Karpas-422 (cell line): ENCODE measurements around the gene ATP6V0B. TPM values are rescaled to one million over a fixed set of nuclear protein-coding genes. Genes with fewer than 3 reads are reported as not detected.
A peak's percentile ranks its signal among the peaks of the same experiment; 100 is the strongest.

ENCODE experiments used
- DNase-seq: peaks from one replicate; pipeline ENCODE4 v3.0.0-alpha.2; 2015
- H2AFZ ChIP-seq: fragments of 200-600 bp; sonication (generic); 2 replicates; pipeline ENCODE4 v1.6.1; 2014; ENCODE audit warnings: antibody characterized with exemption, low read length, mixed read lengths
- H3K27ac ChIP-seq: fragments of 200-600 bp; sonication (generic); 2 replicates; pipeline ENCODE4 v1.5.1; 2014; ENCODE audit warnings: mild to moderate bottlenecking, low read length, moderate library complexity
- H3K27me3 ChIP-seq: fragments of 200-600 bp; sonication (generic); 2 replicates; pipeline ENCODE4 v1.6.1; 2014; ENCODE audit warnings: low read length, mixed read lengths
- H3K36me3 ChIP-seq: fragments of 200-600 bp; sonication (generic); 2 replicates; pipeline ENCODE4 v1.6.1; 2014; ENCODE audit warnings: low read length, mixed read lengths; ENCODE audit not compliant: insufficient read depth
- H3K4me1 ChIP-seq: fragments of 200-600 bp; sonication (generic); 2 replicates; pipeline ENCODE4 v1.6.1; 2014; ENCODE audit warnings: mild to moderate bottlenecking, low read length, mixed read lengths
- H3K4me2 ChIP-seq: fragments of 200-600 bp; sonication (generic); 2 replicates; pipeline ENCODE4 v1.6.1; 2014; ENCODE audit warnings: low read length, low read depth, mild to moderate bottlenecking; ENCODE audit not compliant: poor library complexity, severe bottlenecking
- H3K4me3 ChIP-seq: fragments of 200-600 bp; sonication (generic); 2 replicates; pipeline ENCODE4 v1.5.1; 2014; ENCODE audit warnings: mild to moderate bottlenecking, antibody characterized with exemption, low read length, mixed read lengths
- H3K79me2 ChIP-seq: fragments of 200-600 bp; sonication (generic); 2 replicates; pipeline ENCODE4 v1.6.1; 2014; ENCODE audit warnings: mild to moderate bottlenecking, low read length, mixed read lengths
- H3K9ac ChIP-seq: fragments of 200-600 bp; sonication (generic); 2 replicates; pipeline ENCODE4 v1.6.0; 2014; ENCODE audit warnings: low read length
- H3K9me2 ChIP-seq: fragments of 200-600 bp; sonication (generic), shearing (Covaris generic); replicated peaks from 2 replicates; pipeline ENCODE4 v1.6.0; 2014; ENCODE audit warnings: mild to moderate bottlenecking, low read length, moderate library complexity; ENCODE audit not compliant: insufficient read depth
- H3K9me3 ChIP-seq: fragments of 300-700, 200-600 bp; sonication (generic); 2 replicates; pipeline ENCODE4 v1.6.1; 2014; ENCODE audit warnings: low read length, mixed read lengths
- H4K20me1 ChIP-seq: fragments of 200-600 bp; sonication (generic); 2 replicates; pipeline ENCODE4 v1.6.1; 2014; ENCODE audit warnings: mild to moderate bottlenecking, antibody characterized with exemption, low read length, low read depth; ENCODE audit not compliant: insufficient read depth
- total RNA-seq: library from RNA; depleted of rRNA; stranded (reverse); fragments of >200 nt; shearing (Covaris generic); gene quantifications from 2 replicates; pipeline ENCODE4 v1.2.3, GENCODE V29; 2014; ENCODE audit warnings: low replicate concordance

The ATP6V0B gene
- total RNA-seq, 1 experiment from 2014 or later = 386 TPM

- H3K79me2 ChIP-seq = peaks cover 22% of the 10 kb centered on the region
- no peaks in the 10 kb centered on the region for H3K27me3 ChIP-seq
- H3K27ac ChIP-seq = no peak within 1 kb of the TSS
- no peak within 1 kb of the TSS for H2AFZ ChIP-seq
- H3K4me1 ChIP-seq = peaks cover 25% of the 10 kb centered on the region
- peaks cover 15% of the 10 kb centered on the region; the same call in 1 of the 2 replicates for H3K36me3 ChIP-seq
- H3K9me3 ChIP-seq = no peaks in the 10 kb centered on the region
- H3K9ac ChIP-seq = peak within 1 kb of the TSS; percentile 86
- peak within 1 kb of the TSS; percentile 94 for H3K4me3 ChIP-seq
- DNase-seq = peak; percentile 99
- peak within 1 kb of the TSS; percentile 94 for H3K4me2 ChIP-seq
- H3K9me2 ChIP-seq = no peaks in the 10 kb centered on the region
- 0 out of 2 replicates have a peak, but pooled peaks cover 6% of the 10 kb centered on the region for H4K20me1 ChIP-seq
These were observed 4.9 kb upstream of the ATP6V0B start, which contains the start of gene DPH2 for GRCh38 chr1:43969746-43970466. DPH2 (plus strand) TSS chr1:43970010; CDS start chr1:43970176, 166 bp downstream.

GRCh38 chr1:43970502-43970901 is 4.3 kb upstream of the ATP6V0B start:
- H3K4me2 ChIP-seq = peak overlapping the region; percentile 94
- H3K27ac ChIP-seq = no peak overlapping the region
- no peaks in the 10 kb centered on the region for H3K9me3 ChIP-seq
- H4K20me1 ChIP-seq = peaks cover 9% of the 10 kb centered on the region; the same call in 1 of the 2 replicates
- peak overlapping the region; percentile 94 for H3K4me3 ChIP-seq
- H3K79me2 ChIP-seq = peaks cover 28% of the 10 kb centered on the region
- no peaks in the 10 kb centered on the region for H3K9me2 ChIP-seq
- H3K4me1 ChIP-seq = peaks cover 25% of the 10 kb centered on the region
- DNase-seq = no peak
- no peaks in the 10 kb centered on the region for H3K27me3 ChIP-seq
- no peak overlapping the region for H2AFZ ChIP-seq
- H3K9ac ChIP-seq = peak overlapping the region; percentile 86
- peaks cover 15% of the 10 kb centered on the region; the same call in 1 of the 2 replicates for H3K36me3 ChIP-seq

GRCh38 chr1:43970911-43971310 is 3.8 kb upstream of the ATP6V0B start:
- Histone ChIP-seq H3K36me3 (peaks cover 15% of the 10 kb centered on the region; the same call in 1 of the 2 replicates), H3K9me3 (no peaks in the 10 kb centered on the region), H2AFZ (no peak overlapping the region), H3K9me2 (no peaks in the 10 kb centered on the region), H3K4me3 (peak overlapping the region; percentile 94), H3K79me2 (peaks cover 32% of the 10 kb centered on the region), H3K9ac (peak overlapping the region; percentile 86), H4K20me1 (peaks cover 11% of the 10 kb centered on the region), H3K4me2 (peak overlapping the region; percentile 94), H3K4me1 (peaks cover 27% of the 10 kb centered on the region), H3K27ac (no peak overlapping the region), H3K27me3 (no peaks in the 10 kb centered on the region)
- DNase-seq = no peak

GRCh38 chr1:43971336-43971980 is 3.3 kb upstream of the ATP6V0B start:
- Histone ChIP-seq H3K4me2 (peak overlapping the region; percentile 94), H3K36me3 (peaks cover 20% of the 10 kb centered on the region; the same call in 1 of the 2 replicates)

GRCh38 chr1:43973981-43974442 is 748 bp upstream of the ATP6V0B start:
- peak overlapping the region; percentile 40; the same call in 1 of the 2 replicates for H2AFZ ChIP-seq
- H3K27me3 ChIP-seq = no peaks in the 10 kb centered on the region
- H3K4me1 ChIP-seq = peaks cover 56% of the 10 kb centered on the region
- H3K79me2 ChIP-seq = peaks cover 59% of the 10 kb centered on the region
- H3K4me3 ChIP-seq = peak overlapping the region; percentile 92
- no peaks in the 10 kb centered on the region for H3K9me3 ChIP-seq
- H3K27ac ChIP-seq = peak overlapping the region; percentile 61
- H3K4me2 ChIP-seq = peak overlapping the region; percentile 85
- H3K9ac ChIP-seq = peak overlapping the region; percentile 100
- no peaks in the 10 kb centered on the region for H3K9me2 ChIP-seq
- H3K36me3 ChIP-seq = peaks cover 28% of the 10 kb centered on the region; the same call in 1 of the 2 replicates
- peaks cover 21% of the 10 kb centered on the region for H4K20me1 ChIP-seq
- no peak for DNase-seq

More at GRCh38 chr1:43971336-43971980, 3.3 kb upstream of the ATP6V0B start:
- Histone ChIP-seq H3K9me2 (no peaks in the 10 kb centered on the region), H4K20me1 (peaks cover 16% of the 10 kb centered on the region), H2AFZ (no peak overlapping the region), H3K27me3 (no peaks in the 10 kb centered on the region), H3K27ac (no peak overlapping the region), H3K79me2 (peaks cover 37% of the 10 kb centered on the region), H3K9ac (no peak overlapping the region), H3K9me3 (no peaks in the 10 kb centered on the region), H3K4me3 (peak overlapping the region; percentile 94; the same call in 1 of the 2 replicates), H3K4me1 (peaks cover 32% of the 10 kb centered on the region)
- no peak for DNase-seq

- Histone ChIP-seq H3K9me3 (no peaks in the 10 kb centered on the region), H3K4me2 (peak overlapping the region; percentile 85), H3K36me3 (peaks cover 28% of the 10 kb centered on the region; the same call in 1 of the 2 replicates), H3K27me3 (no peaks in the 10 kb centered on the region), H3K27ac (peak overlapping the region; percentile 81), H3K4me3 (peak overlapping the region; percentile 92), H3K4me1 (peaks cover 59% of the 10 kb centered on the region), H4K20me1 (peaks cover 18% of the 10 kb centered on the region), H3K79me2 (peaks cover 65% of the 10 kb centered on the region), H3K9ac (peak overlapping the region; percentile 100), H2AFZ (no peak overlapping the region), H3K9me2 (no peaks in the 10 kb centered on the region)
- DNase-seq = peak; percentile 86
These were observed 645 bp downstream of the ATP6V0B start for GRCh38 chr1:43975249-43975961.

- peaks cover 65% of the 10 kb centered on the region for H3K79me2 ChIP-seq
- peak overlapping the region; percentile 100 for H3K9ac ChIP-seq
- no peaks in the 10 kb centered on the region for H3K9me3 ChIP-seq
- peak overlapping the region; percentile 81 for H3K27ac ChIP-seq
- H3K27me3 ChIP-seq = no peaks in the 10 kb centered on the region
- peaks cover 15% of the 10 kb centered on the region for H4K20me1 ChIP-seq
- H3K4me2 ChIP-seq = peak overlapping the region; percentile 85
- H3K9me2 ChIP-seq = no peaks in the 10 kb centered on the region
- peaks cover 60% of the 10 kb centered on the region for H3K4me1 ChIP-seq
- peaks cover 28% of the 10 kb centered on the region; the same call in 1 of the 2 replicates for H3K36me3 ChIP-seq
- no peak for DNase-seq
- H3K4me3 ChIP-seq = peak overlapping the region; percentile 92
- H2AFZ ChIP-seq = no peak overlapping the region
These were observed 1.3 kb downstream of the ATP6V0B start for GRCh38 chr1:43976045-43976444.
